Mucosa of stomach (tissue), 1 donor: ENCODE data around the gene SYTL1.

Experiments used
- H3K27me3 ChIP-seq: one replicate; pipeline ENCODE4 v1.7.0; 2013; ENCODE audit warnings: mild to moderate bottlenecking, low read length; ENCODE audit not compliant: control insufficient read depth, insufficient read depth
- H3K36me3 ChIP-seq: one replicate; pipeline ENCODE4 v1.7.0; 2013; ENCODE audit warnings: low read length; ENCODE audit not compliant: control insufficient read depth, insufficient read depth
- H3K4me1 ChIP-seq: one replicate; pipeline ENCODE4 v1.7.0; 2013; ENCODE audit warnings: mild to moderate bottlenecking, low read length; ENCODE audit not compliant: control insufficient read depth, insufficient read depth
- H3K4me3 ChIP-seq: one replicate; pipeline ENCODE4 v1.7.0; 2013; ENCODE audit warnings: low read length
- H3K9ac ChIP-seq: one replicate; pipeline ENCODE4 v1.7.0; 2013; ENCODE audit warnings: mild to moderate bottlenecking, low read length, moderate library complexity
- H3K9me3 ChIP-seq: one replicate; pipeline ENCODE4 v1.7.0; 2013; ENCODE audit warnings: mild to moderate bottlenecking, low read length, moderate library complexity; ENCODE audit not compliant: control insufficient read depth
- donor health status: Pancreatic carcinoma.

Gene SYTL1

GRCh38 chr1:27325286-27325685, 16.5 kb upstream of the SYTL1 start:
- H3K4me3 ChIP-seq = no peak overlapping the region
- H3K36me3 ChIP-seq = no peaks in the 10 kb centered on the region
- no peak overlapping the region for H3K9ac ChIP-seq
- H3K9me3 ChIP-seq = no peaks in the 10 kb centered on the region
- no peaks in the 10 kb centered on the region for H3K27me3 ChIP-seq
- peaks cover 10% of the 10 kb centered on the region for H3K4me1 ChIP-seq

GRCh38 chr1:27327964-27328363, 13.9 kb upstream of the SYTL1 start:
- H3K9ac ChIP-seq = no peak overlapping the region
- no peak overlapping the region for H3K4me3 ChIP-seq
- peaks cover 9% of the 10 kb centered on the region for H3K36me3 ChIP-seq
- H3K9me3 ChIP-seq = no peaks in the 10 kb centered on the region
- H3K27me3 ChIP-seq = no peaks in the 10 kb centered on the region
- H3K4me1 ChIP-seq = peaks cover 8% of the 10 kb centered on the region

- H3K27me3 ChIP-seq = no peaks in the 10 kb centered on the region
- no peaks in the 10 kb centered on the region for H3K4me1 ChIP-seq
- no peaks in the 10 kb centered on the region for H3K9me3 ChIP-seq
- peaks cover 20% of the 10 kb centered on the region for H3K36me3 ChIP-seq
- no peak overlapping the region for H3K4me3 ChIP-seq
- H3K9ac ChIP-seq = no peak overlapping the region
Observed at GRCh38 chr1:27330786-27331185, 11.0 kb upstream of the SYTL1 start.

GRCh38 chr1:27331426-27331825, 10.4 kb upstream of the SYTL1 start:
- no peak overlapping the region for H3K4me3 ChIP-seq
- peaks cover 20% of the 10 kb centered on the region for H3K36me3 ChIP-seq
- no peaks in the 10 kb centered on the region for H3K4me1 ChIP-seq
- H3K9me3 ChIP-seq = no peaks in the 10 kb centered on the region
- H3K27me3 ChIP-seq = no peaks in the 10 kb centered on the region
- no peak overlapping the region for H3K9ac ChIP-seq

- no peak overlapping the region for H3K9ac ChIP-seq
- H3K27me3 ChIP-seq = no peaks in the 10 kb centered on the region
- H3K36me3 ChIP-seq = peaks cover 20% of the 10 kb centered on the region
- no peak overlapping the region for H3K4me3 ChIP-seq
- H3K9me3 ChIP-seq = no peaks in the 10 kb centered on the region
- H3K4me1 ChIP-seq = no peaks in the 10 kb centered on the region
Observed at GRCh38 chr1:27331922-27332321, 9.9 kb upstream of the SYTL1 start.

- H3K36me3 ChIP-seq = peaks cover 20% of the 10 kb centered on the region
Observed at GRCh38 chr1:27332536-27333281, 9.1 kb upstream of the SYTL1 start.

GRCh38 chr1:27333717-27334279, 8.0 kb upstream of the SYTL1 start:
- H3K4me1 ChIP-seq = no peaks in the 10 kb centered on the region
- no peak overlapping the region for H3K4me3 ChIP-seq
- no peaks in the 10 kb centered on the region for H3K9me3 ChIP-seq
- H3K36me3 ChIP-seq = peaks cover 20% of the 10 kb centered on the region
- H3K9ac ChIP-seq = no peak overlapping the region
- H3K27me3 ChIP-seq = no peaks in the 10 kb centered on the region

More at GRCh38 chr1:27332536-27333281, 9.1 kb upstream of the SYTL1 start:
- H3K4me1 ChIP-seq = no peaks in the 10 kb centered on the region
- H3K9me3 ChIP-seq = no peaks in the 10 kb centered on the region
- no peak overlapping the region for H3K4me3 ChIP-seq
- H3K27me3 ChIP-seq = no peaks in the 10 kb centered on the region
- H3K9ac ChIP-seq = no peak overlapping the region

GRCh38 chr1:27335506-27336422, 6.1 kb upstream of the SYTL1 start:
- Histone ChIP-seq H3K4me1 (peaks cover 2% of the 10 kb centered on the region), H3K27me3 (no peaks in the 10 kb centered on the region), H3K9ac (no peak overlapping the region), H3K36me3 (peaks cover 20% of the 10 kb centered on the region), H3K4me3 (no peak overlapping the region), H3K9me3 (no peaks in the 10 kb centered on the region)

- Histone ChIP-seq H3K36me3 (peaks cover 20% of the 10 kb centered on the region), H3K9ac (no peak overlapping the region), H3K4me3 (no peak overlapping the region), H3K9me3 (no peaks in the 10 kb centered on the region), H3K4me1 (peaks cover 11% of the 10 kb centered on the region), H3K27me3 (no peaks in the 10 kb centered on the region)
Observed at GRCh38 chr1:27336756-27337155, 5.1 kb upstream of the SYTL1 start.

- no peak overlapping the region for H3K9ac ChIP-seq
- peaks cover 3% of the 10 kb centered on the region for H3K36me3 ChIP-seq
- H3K9me3 ChIP-seq = no peaks in the 10 kb centered on the region
- H3K4me3 ChIP-seq = no peak overlapping the region
- H3K27me3 ChIP-seq = no peaks in the 10 kb centered on the region
- H3K4me1 ChIP-seq = peaks cover 26% of the 10 kb centered on the region
Observed at GRCh38 chr1:27338751-27339150, 3.1 kb upstream of the SYTL1 start.

- Histone ChIP-seq H3K9ac (no peak overlapping the region), H3K4me1 (peaks cover 27% of the 10 kb centered on the region), H3K36me3 (no peaks in the 10 kb centered on the region), H3K9me3 (no peaks in the 10 kb centered on the region), H3K4me3 (no peak overlapping the region), H3K27me3 (no peaks in the 10 kb centered on the region)
Observed at GRCh38 chr1:27339213-27339612, 2.6 kb upstream of the SYTL1 start.

- Histone ChIP-seq H3K9ac (peak overlapping the region; percentile 73), H3K27me3 (no peaks in the 10 kb centered on the region), H3K4me1 (peaks cover 31% of the 10 kb centered on the region), H3K4me3 (peak overlapping the region; percentile 46), H3K36me3 (no peaks in the 10 kb centered on the region), H3K9me3 (no peaks in the 10 kb centered on the region)
Observed at GRCh38 chr1:27342391-27342777, 562 bp downstream of the SYTL1 start.
